ENCODE results near the gene GLT1D1.

DNA sequence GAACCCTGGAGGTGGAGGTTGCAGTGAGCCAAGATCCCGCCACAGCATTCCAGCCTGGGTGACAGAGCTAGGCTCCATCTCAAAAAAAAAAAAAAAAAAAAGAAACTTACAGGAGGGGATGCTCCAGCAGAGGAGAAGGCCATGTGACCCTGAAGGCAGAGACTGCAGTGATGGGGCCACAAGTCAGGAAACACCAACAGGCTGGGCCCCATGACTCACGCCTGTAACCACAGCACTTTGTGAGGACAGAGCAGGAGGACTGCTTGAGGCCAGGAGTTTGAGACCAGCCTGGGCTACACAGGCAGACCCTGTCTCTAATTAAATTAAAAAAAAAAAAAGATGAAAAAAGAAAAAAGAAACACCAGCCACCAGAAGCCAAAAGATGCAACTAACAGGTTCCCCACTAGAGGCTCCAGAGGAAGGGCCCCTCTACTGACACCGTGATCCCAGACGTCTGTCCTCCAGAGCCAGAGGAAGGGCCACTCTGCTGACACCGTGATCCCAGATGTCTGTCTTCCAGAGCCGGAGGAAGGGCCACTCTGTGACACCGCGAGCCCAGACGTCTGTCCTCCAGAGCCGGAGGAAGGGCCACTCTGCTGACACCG, 9.1 kb upstream of the GLT1D1 start:
- TF ChIP-seq POLR2AphosphoS5 (IDR thresholded peaks at IDR 0.05; ENCODE audit: borderline replicate concordance, low read depth, low read length) (no peak), EZH2 (IDR thresholded peaks at IDR 0.05) (no peak)

All from SK-N-MC (cell line).